GM10248 (cell line): ENCODE results near the gene EPB41.
A peak's percentile ranks its signal among the peaks of the same experiment; 100 is the strongest.

Experiments
- CTCF ChIA-PET: fragments of 300-600 bp; sonication (Branson Sonifier 250); formaldehyde crosslinking; extraction: SDS; loops from one replicate; lab custom pipeline; 2021; ENCODE audit warnings: antibody characterized with exemption; lab: Yijun Ruan, JAX
- POLR2A ChIA-PET: fragments of 350-650 bp; sonication (Branson Sonifier 250); formaldehyde crosslinking; extraction: SDS; loops from one replicate; lab custom pipeline; 2020; ENCODE audit warnings: antibody characterized with exemption; lab: Yijun Ruan, JAX
- DNase-seq: peaks from one replicate; pipeline ENCODE4 v3.0.0; 2012; ENCODE audit errors: extremely low spot score
- TF ChIP-seq, protein P1 (sequence below): IDR thresholded peaks from 2 replicates; pipeline ENCODE4 v1.5.1; 2012; ENCODE audit warnings: mild to moderate bottlenecking, low read depth; ENCODE audit errors: extremely low read depth, missing control alignments, control extremely low read depth

Gene EPB41

GRCh38 chr1:29123887-29124365 is 209.6 kb downstream of the EPB41 start, which contains the start of gene TMEM200B:
TSS of gene TMEM200B (minus strand) at chr1:29123903. CDS start at chr1:29121828, 2,075 bp downstream.
- ChIA-PET CTCF (interaction anchor here (1.0 to 2.0 kb wide), 6 partner anchors 11 to 247 kb away, joined by 3 to 7 read pairs (median 4); partner anchors contain the start of gene SRSF4), POLR2A (no interaction called here)
- TF ChIP-seq, protein P1, sequence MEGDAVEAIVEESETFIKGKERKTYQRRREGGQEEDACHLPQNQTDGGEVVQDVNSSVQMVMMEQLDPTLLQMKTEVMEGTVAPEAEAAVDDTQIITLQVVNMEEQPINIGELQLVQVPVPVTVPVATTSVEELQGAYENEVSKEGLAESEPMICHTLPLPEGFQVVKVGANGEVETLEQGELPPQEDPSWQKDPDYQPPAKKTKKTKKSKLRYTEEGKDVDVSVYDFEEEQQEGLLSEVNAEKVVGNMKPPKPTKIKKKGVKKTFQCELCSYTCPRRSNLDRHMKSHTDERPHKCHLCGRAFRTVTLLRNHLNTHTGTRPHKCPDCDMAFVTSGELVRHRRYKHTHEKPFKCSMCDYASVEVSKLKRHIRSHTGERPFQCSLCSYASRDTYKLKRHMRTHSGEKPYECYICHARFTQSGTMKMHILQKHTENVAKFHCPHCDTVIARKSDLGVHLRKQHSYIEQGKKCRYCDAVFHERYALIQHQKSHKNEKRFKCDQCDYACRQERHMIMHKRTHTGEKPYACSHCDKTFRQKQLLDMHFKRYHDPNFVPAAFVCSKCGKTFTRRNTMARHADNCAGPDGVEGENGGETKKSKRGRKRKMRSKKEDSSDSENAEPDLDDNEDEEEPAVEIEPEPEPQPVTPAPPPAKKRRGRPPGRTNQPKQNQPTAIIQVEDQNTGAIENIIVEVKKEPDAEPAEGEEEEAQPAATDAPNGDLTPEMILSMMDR = no peak
- no peak for DNase-seq

DNA sequence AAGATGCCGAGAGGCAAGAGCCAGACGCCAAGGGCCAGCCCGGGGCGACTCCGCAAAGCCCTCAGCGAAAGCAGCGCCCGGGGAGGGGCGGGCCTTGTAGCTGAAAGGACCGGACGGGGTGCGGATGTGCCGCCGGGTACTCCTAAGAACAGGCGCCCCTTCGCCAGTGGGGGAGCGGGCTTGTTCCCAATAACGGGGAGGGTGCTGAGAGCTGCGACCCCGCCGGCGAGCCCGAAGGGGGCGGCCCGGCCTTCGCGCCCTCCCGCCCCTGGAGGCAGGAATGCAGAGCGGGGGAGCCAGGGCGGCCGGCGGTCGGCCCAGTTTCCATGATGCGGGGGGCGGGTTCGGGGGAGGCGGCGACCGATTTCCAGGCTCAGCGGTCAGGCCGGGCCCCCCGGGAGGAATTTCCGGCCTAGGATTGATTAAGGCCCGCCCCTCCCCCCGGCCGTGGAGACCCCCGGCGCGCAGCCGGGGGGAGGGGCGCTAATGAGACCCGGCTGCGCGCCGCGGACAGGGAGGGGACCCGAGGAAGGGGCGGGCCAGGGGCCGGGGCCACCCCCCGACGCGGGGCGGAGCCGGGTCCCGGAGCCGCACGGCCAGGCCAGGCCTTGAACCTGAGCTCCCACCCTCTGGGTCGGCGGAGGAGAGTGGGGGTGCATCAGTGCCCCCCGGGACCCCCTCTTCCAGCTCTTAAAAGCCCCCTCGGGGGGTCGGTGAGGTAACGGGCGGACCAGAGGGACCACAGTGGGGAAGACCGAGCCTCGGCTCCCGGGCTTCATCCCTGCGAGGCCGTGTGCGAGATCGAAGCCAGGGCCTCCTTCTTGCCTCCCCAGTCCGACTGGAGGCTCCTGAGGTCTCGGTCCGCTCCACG is 210.2 kb downstream of the EPB41 start:
- TF ChIP-seq, protein P1 = no peak
- CTCF ChIA-PET = interaction anchor here (1.0 to 2.0 kb wide), 6 partner anchors 12 to 247 kb away, joined by 3 to 7 read pairs (median 4); partner anchors contain the start of gene SRSF4
- POLR2A ChIA-PET = no interaction called here
- peak; percentile 84 for DNase-seq

GRCh38 chr1:29125237-29125641 is 210.9 kb downstream of the EPB41 start:
- ChIA-PET POLR2A (no interaction called here), CTCF (interaction anchor here (1.4 to 2.0 kb wide), 4 partner anchors 56 to 243 kb away, joined by 3 to 7 read pairs (median 5); partner anchors contain the start of gene SRSF4)
- DNase-seq = no peak
- TF ChIP-seq, protein P1 = no peak

DNA sequence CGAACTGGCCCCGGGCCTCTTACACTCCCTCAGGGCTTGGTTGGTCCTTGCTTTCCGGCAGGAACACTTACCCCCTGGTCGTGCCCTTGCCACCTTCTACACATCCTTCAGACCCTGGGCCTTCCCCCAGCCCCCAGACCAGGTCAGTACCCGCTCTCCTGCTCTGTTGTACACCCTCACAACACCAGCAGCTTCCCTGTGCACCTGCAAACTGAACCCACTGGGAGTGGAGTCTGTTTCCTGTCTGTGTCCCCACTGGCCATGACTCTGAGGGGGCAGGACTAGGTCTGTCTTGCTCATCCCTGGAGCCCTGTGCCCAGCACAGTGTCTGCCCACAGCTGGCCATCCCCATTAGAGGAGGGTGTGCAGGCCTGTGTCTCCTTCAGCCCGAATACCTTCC is 211.4 kb downstream of the EPB41 start:
- CTCF ChIA-PET = no interaction called here
- POLR2A ChIA-PET = no interaction called here

DNA sequence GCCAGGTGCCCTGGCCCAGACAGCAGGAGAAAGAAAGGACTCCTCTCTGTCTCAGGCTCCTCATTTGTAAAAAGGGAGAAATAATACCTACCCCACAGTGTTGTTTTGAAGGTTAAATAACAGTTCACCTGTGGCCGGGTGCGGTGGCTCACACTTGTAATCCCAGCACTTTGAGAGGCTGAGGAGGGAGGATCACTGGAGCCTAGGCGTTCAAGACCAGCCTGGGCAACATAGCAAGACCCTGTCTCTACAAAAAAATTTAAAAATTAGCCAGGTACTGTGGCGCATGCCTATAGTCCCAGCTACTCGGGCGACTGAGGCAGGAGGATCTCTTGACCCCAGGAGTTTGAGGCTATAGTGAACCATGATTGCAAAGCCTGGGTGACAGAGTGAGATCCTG is 211.8 kb downstream of the EPB41 start:
- POLR2A ChIA-PET = no interaction called here
- CTCF ChIA-PET = no interaction called here
- TF ChIP-seq, protein P1 = no peak
- no peak for DNase-seq

More for the DNA sequence above, 211.4 kb downstream of the EPB41 start:
- no peak for DNase-seq
- TF ChIP-seq, protein P1 = no peak

- TF ChIP-seq, protein P1 = no peak
- ChIA-PET POLR2A (no interaction called here), CTCF (interaction anchor here (0.9 to 1.3 kb wide), 4 partner anchors 9 to 16 kb away, joined by 3 to 5 read pairs (median 3); no protein-coding TSS in a partner anchor)
- DNase-seq = no peak
Measured at GRCh38 chr1:29128739-29129138, 214.4 kb downstream of the EPB41 start.
